SK-N-MC (cell line): Measurements from ENCODE around the gene PCDHA8.
"Not testable (repeated sequence)": the region's sequence is repeated elsewhere in the genome, so short reads cannot be mapped to it uniquely, and the experiment has no call there.

ENCODE experiments used
- DNase-seq: peaks from one replicate; pipeline ENCODE4 v3.0.0-alpha.2; 2011; ENCODE audit warnings: low read depth, low spot score
- H3K27ac ChIP-seq: fragments of 200-600 bp; sonication (generic); 2 replicates; pipeline ENCODE4 v1.5.1; 2016; ENCODE audit warnings: mixed run types
- H3K36me3 ChIP-seq: fragments of 200-600 bp; sonication (generic); 2 replicates; pipeline ENCODE4 v1.6.1; 2017; ENCODE audit warnings: antibody characterized with exemption, low read length, mixed read lengths; ENCODE audit not compliant: insufficient read depth
- H3K4me3 ChIP-seq: fragments of 200-600 bp; sonication (generic); 2 replicates; pipeline ENCODE4 v1.5.1; 2016
- H3K9ac ChIP-seq: fragments of 200-600 bp; sonication (generic); 2 replicates; pipeline ENCODE4 v1.8.0; 2017; ENCODE audit warnings: mixed run types, mixed read lengths; ENCODE audit not compliant: insufficient read length
- H3K9me3 ChIP-seq: fragments of 200-600 bp; sonication (generic); 2 replicates; pipeline ENCODE4 v1.6.1; 2017; ENCODE audit warnings: low read depth, mild to moderate bottlenecking, antibody characterized with exemption, low read length, moderate library complexity, mixed read lengths
- EZH2 ChIP-seq: fragments of 200-600 bp; sonication (generic); IDR thresholded peaks from one replicate; pipeline ENCODE4 v1.6.1; 2017; ENCODE audit warnings: antibody characterized with exemption
- FOXP2 ChIP-seq: optimal IDR thresholded peaks from 2 replicates; pipeline ENCODE3; 2011; ENCODE audit warnings: mild to moderate bottlenecking, moderate library complexity; ENCODE audit not compliant: insufficient read depth; ENCODE audit errors: extremely low read length, control extremely low read depth
- POLR2AphosphoS5 ChIP-seq: IDR thresholded peaks from 2 replicates; pipeline ENCODE4 v1.6.1; 2012; ENCODE audit warnings: mild to moderate bottlenecking, low read depth, low read length, borderline replicate concordance

The PCDHA8 gene

GRCh38 chr5:140802781-140803271 lies 38.2 kb upstream of the PCDHA8 start:
- no peak overlapping the region for H3K9ac ChIP-seq
- TF ChIP-seq POLR2AphosphoS5, result no peak
- TF ChIP-seq FOXP2, result no peak
- no peak for TF ChIP-seq EZH2
- H3K36me3 ChIP-seq, result no peaks in the 10 kb centered on the region
- no peak for DNase-seq
- no peak overlapping the region for H3K4me3 ChIP-seq
- no peak overlapping the region for H3K27ac ChIP-seq
- no peaks in the 10 kb centered on the region for H3K9me3 ChIP-seq

- Histone ChIP-seq H3K27ac (no peak within 1 kb of the TSS), H3K36me3 (no peaks in the 10 kb centered on the region), H3K4me3 (peak within 1 kb of the TSS; percentile 97), H3K9ac (peak within 1 kb of the TSS; percentile 88), H3K9me3 (no peaks in the 10 kb centered on the region)
- DNase-seq, result peak; percentile 51
- TF ChIP-seq EZH2 (no peak), FOXP2 (no peak), POLR2AphosphoS5 (peak; percentile 46; the same call in 1 of the 2 replicates)
Measured at GRCh38 chr5:140806834-140807775, 33.9 kb upstream of the PCDHA8 start, which contains the start of gene PCDHA4. TSS of gene PCDHA4 (plus strand) at chr5:140807068.

- not testable (repeated sequence) for H3K36me3 ChIP-seq, DNase-seq, H3K27ac ChIP-seq, H3K9ac ChIP-seq, H3K4me3 ChIP-seq, H3K9me3 ChIP-seq
Measured at GRCh38 chr5:140808241-140808888, 32.6 kb upstream of the PCDHA8 start.

- DNase-seq, result no peak
- TF ChIP-seq FOXP2, result no peak
- no peak for TF ChIP-seq POLR2AphosphoS5
- no peak for TF ChIP-seq EZH2
- Histone ChIP-seq H3K27ac (no peak overlapping the region), H3K36me3 (no peaks in the 10 kb centered on the region), H3K9ac (no peak overlapping the region), H3K9me3 (no peaks in the 10 kb centered on the region), H3K4me3 (no peak overlapping the region)
Measured at GRCh38 chr5:140808889-140809291, 32.1 kb upstream of the PCDHA8 start.

GRCh38 chr5:140821375-140822280 lies 19.4 kb upstream of the PCDHA8 start, which contains the start of gene PCDHA5:
TSS of gene PCDHA5 (plus strand) at chr5:140821613.
- Histone ChIP-seq H3K9ac (peak within 1 kb of the TSS; percentile 86), H3K36me3 (no peaks in the 10 kb centered on the region), H3K27ac (peak within 1 kb of the TSS; percentile 52; the same call in 1 of the 2 replicates), H3K9me3 (no peaks in the 10 kb centered on the region), H3K4me3 (peak within 1 kb of the TSS; percentile 87)
- TF ChIP-seq POLR2AphosphoS5 (no peak), EZH2 (no peak), FOXP2 (no peak)
- DNase-seq, result peak; percentile 58

GRCh38 chr5:140822281-140822629 lies 18.7 kb upstream of the PCDHA8 start:
- DNase-seq, result no peak
- peak overlapping the region; percentile 87 for H3K4me3 ChIP-seq
- no peak overlapping the region for H3K27ac ChIP-seq
- H3K9ac ChIP-seq, result peak overlapping the region; percentile 86
- H3K9me3 ChIP-seq, result no peaks in the 10 kb centered on the region; the same call in 1 of the 2 replicates
- H3K36me3 ChIP-seq, result no peaks in the 10 kb centered on the region
- TF ChIP-seq FOXP2 (no peak), EZH2 (no peak), POLR2AphosphoS5 (no peak)

- H3K27ac ChIP-seq, H3K4me3 ChIP-seq, H3K9ac ChIP-seq: not testable (repeated sequence)
Measured at GRCh38 chr5:140822969-140823368, 18.0 kb upstream of the PCDHA8 start.

GRCh38 chr5:140823475-140823874 lies 17.5 kb upstream of the PCDHA8 start:
- no peak overlapping the region for H3K9ac ChIP-seq
- H3K27ac ChIP-seq, result no peak overlapping the region
- no peaks in the 10 kb centered on the region; the same call in 1 of the 2 replicates for H3K9me3 ChIP-seq
- no peak for DNase-seq
- TF ChIP-seq FOXP2, result no peak
- no peak overlapping the region for H3K4me3 ChIP-seq
- no peaks in the 10 kb centered on the region for H3K36me3 ChIP-seq

More at GRCh38 chr5:140822969-140823368, 18.0 kb upstream of the PCDHA8 start:
- H3K9me3 ChIP-seq, DNase-seq, H3K36me3 ChIP-seq: not testable (repeated sequence)
